GM15510 (cell line): Measurements from ENCODE around the gene CDH4.

Experiments
- POLR2A ChIP-seq: IDR thresholded peaks from 3 replicates; pipeline ENCODE4 v1.6.1; 2011; ENCODE audit warnings: borderline replicate concordance; ENCODE audit not compliant: insufficient read length; ENCODE audit errors: extremely low read depth

The CDH4 gene

DNA sequence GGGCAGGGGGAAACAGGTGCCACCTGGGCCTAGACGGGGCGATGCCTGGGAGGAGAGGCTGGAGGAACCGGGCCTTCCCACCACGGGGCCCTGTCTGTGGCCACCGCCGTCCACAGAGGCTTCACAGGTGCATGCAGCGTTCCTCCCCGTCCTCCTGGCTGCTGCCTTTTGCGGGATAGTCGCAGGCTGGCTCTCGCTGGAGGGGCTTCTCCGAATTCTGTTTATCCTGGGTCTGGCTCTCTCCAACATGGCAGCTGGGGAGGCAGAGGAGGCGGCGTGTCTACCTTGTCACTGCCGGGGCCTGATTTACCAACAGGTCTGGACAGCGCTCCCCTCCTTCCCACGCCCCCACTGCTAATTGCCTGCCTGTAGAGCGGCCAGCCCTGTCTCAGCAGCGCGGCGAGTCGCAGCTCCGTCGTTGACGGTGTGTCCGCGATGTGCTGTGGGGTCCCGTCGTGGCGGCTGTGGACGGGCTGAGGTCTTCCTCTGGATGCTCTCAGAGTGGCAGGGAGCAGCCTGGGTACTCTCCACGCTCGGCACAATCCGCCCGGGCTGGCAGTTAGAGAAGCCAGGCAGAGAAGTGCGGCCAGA lies 550.8 kb downstream of the CDH4 start:
- no peak for TF ChIP-seq POLR2A

DNA sequence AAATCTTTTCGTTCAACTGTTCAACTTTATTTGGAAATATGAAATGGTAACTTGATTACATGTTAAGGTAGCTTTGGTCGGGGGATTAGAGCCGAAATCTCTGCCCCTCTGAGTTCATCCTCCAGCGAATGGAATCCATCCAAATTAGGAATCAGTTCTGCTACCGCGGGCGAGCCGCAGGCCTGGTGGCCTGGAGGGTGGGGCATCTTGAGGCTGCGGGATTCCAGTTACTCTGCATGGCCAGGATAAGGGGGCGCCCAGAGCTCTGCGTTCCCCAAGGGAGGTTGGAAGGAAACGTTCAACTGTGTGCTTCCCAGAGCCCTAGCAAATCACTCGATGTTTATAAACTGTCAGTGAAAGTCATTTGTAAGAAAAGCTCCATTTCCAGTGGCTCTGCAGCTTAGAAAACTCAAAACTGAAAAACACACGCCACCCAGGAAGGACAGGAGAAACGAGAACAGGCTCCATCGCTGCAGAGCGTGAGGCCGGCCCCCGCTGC lies 551.4 kb downstream of the CDH4 start:
- no peak for TF ChIP-seq POLR2A

DNA sequence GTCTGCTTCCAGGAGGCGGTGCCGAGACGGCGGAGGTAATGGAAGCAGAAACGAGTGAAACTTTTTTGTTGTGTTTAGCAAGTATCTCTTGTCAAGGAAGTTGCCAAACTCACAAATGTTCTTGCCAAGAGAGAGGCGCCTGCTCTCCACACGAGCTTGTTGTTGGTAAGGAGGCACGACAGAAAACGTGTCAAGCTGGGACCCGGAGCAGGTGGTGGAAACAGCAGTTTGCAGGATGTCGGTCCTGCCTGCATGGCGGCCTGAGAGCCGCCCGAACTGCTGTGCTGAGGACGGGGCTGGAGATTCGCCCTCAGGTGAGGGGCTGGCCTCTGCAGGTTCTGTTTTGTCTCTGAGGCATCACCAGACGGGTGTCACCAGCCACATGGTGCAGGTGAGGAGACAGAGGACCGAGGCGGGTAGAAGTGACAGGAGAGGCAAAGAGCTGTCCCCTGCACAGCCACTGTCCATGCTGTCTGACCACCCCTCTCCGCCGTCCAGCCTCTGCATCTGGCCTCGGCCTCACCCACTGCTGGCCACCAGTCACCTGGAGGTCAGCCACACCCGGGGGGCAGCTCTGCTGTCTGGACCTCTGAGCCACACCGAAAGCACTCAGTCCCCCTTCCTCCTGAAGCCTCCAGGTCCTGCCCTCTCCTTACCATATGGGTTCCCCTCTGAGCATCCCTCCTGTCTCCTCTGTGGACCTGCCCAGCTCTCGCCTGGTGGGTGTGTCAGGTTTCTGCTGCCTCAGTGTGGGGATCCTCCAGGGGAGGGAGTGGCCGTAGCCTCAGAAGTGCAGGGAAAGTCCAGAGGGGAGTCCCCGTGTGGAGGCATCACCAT lies 552.1 kb downstream of the CDH4 start:
- TF ChIP-seq POLR2A = no peak

DNA sequence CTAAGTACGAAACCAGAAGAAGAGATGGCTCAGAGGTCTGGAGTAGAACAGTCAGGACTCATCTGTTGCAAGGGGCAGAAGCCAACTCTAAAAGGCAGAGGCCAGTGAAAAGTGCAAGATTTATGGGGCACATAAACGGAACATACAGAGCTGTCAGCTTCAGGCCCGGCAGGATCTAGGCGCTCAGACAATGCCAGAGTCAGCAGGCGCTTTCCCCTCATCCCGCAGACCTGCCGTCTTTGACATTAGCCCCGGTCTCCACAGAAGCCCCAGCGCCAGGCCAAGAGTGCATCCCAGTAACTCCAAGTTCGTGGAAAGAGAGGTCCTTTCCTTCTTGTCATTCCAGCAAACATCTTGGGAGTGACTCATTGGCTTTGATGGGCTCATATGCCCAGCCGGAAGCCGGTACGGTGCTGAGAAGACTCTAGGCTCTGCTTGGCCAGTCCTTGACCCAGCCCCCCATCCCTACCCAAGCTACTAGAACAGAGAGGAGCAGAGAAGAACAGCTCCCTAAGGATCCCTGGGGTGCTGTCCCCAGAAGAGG lies 552.8 kb downstream of the CDH4 start:
- no peak for TF ChIP-seq POLR2A

DNA sequence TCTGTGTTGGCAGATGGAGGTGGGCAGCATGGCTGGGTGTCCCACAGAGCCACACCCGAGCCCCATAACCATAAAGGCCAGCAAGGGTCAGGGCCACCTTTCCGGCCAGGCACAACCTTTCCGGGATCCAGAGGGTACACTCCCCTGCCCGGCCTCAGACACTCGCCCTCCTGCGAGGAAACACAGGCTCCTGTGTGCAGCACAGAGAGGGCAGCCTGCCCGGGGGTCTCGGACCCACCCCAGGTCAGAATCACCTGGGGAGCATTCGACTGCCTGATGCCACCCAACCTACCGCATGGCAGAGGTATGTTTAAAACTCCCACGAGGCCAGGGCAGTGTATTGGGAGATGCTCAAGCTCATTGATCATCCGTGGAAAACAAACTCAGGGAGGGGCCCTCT lies 553.3 kb downstream of the CDH4 start:
- TF ChIP-seq POLR2A = no peak

DNA sequence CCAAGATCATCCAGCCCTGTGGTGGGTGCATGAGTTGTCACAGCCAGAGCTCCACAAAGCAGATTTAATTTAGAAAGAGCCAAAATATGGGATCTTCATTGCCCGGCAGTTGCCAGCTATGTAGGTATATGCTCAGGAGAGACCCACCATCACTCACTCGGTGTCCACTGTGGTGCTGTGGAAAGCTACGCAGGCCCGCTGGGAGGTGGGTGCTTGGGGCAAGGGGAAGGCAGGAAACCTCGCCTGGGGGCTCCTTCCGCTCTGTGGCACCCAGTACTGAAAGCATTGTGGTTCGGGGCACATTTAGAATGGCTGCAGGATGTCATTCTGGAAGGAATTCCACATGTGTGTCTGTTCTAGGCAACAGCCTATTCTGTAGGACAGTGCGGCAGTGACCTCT lies 553.7 kb downstream of the CDH4 start:
- TF ChIP-seq POLR2A = no peak

DNA sequence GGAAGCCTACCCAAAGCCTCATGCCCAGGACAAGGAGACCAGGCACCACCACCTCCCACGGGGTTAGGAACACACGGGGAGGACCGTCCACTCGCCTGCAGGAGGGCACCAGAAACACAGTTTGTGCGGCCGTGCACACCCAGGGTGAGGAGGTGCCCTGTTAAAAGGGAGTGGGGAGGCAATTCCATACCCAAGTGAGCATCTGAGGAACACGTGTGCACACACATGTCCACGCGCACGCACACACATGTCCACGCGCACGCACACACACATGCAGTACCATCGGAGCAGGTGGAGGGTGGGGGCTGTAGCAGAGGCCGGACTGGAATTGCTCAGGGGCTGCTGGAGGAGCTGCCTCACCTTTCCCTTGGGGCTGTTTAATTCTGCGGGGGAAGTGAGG lies 554.3 kb downstream of the CDH4 start:
- TF ChIP-seq POLR2A = no peak

DNA sequence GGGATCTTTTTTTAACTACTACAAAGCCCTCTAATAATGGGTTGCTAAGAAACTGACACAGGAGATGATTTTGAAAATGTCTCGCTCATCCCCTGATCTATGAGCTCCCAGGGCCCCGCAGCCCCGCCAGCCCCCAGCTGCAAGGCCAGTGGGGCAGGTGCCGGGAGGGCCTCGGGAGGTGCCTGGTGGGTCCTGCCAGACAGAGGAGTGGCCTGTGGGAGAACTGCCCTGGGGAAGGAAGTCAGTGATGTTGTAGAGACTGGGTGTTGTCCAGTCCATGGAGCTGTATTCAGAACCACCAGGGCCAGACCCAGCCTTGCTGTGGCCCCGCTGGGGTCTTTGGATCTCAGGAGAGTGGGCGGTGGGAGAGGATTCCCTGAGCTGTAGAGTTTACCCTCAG lies 554.9 kb downstream of the CDH4 start:
- no peak for TF ChIP-seq POLR2A

DNA sequence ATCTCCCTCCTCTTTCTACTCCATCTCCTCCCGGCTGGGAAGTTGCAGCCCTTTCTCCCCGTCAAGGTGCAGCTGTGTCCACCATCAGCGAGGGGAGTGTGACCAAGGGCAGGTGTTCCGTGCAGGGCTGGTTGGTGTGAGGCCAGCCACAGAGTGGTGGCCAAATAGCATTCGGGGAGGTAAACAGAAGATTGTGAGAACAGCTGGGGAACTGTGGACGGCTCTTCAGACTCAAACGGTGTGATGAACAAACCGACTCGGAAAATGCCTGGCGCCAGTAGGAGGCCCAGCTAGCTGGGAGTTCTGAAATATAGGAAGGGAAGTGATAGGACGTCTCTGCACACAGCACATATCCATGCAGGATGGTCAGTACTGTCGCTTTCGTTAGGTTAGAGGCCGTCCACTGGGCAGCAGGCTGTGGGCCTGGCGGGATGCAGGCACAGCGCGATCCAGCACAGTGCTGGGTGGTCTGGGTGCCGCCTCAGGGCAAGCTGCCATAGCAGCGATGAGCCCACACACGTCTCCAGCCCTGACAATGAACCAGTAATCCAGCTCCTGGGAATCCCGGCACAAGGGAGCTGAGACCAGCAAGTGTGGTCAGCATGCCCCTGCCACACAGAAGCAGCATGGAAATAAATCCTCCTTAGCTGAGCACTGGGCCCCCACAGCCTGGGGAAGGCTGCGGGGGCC lies 555.6 kb downstream of the CDH4 start:
- TF ChIP-seq POLR2A = no peak

DNA sequence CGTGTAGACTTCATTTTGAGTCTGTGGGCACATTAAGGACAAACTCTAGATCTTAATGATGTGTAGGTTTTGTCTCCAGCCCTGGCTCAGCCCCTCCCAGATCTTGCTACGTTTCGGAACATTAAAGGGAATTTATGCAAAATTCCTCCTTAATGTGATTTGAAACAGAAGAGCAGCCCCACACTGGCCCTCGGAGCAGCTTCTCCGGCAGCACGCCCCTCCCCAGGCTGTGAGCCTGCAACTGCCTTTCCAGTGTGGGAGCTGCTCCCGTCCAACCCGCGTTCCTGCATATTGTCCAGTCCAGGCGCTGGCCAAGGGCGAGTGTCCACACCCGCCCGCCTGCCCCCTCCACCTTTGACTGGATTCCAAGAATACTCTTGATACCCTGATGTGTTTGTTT lies 556.4 kb downstream of the CDH4 start:
- TF ChIP-seq POLR2A = no peak

DNA sequence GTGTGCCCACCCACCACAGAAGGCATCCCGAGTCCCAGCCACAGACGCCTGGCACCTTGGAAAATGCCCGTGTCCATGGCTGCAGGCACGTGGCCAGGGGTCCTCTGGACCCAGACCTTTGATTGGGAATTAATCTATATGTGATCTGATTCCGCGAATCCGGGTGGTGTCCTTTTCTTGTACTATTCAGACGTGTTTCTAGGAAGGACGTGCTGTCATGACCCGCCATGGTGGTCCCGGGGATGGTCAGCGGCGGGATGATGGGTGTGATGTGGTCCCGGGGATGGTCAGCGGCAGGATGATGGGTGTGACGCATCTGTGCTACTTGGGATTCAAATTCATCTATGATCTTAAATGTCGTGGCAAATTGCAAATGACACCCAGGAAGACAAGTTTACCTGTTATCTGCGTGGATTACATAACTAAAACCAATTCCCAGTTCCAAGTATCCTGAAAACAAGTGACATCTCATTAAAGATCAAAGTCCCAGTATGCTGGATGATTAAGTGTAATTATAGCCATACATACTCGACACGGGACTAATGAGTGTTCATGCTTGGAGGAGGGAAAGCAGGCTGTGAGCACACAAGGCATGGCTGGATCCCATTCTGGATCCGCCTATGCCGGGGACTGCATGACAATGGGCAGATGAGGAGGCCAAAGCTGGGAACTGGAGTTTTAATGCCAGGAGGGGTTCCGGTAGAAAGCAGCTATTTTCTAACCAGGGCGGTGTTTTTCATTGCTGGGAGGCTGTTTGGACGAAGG lies 557.1 kb downstream of the CDH4 start:
- TF ChIP-seq POLR2A = no peak

DNA sequence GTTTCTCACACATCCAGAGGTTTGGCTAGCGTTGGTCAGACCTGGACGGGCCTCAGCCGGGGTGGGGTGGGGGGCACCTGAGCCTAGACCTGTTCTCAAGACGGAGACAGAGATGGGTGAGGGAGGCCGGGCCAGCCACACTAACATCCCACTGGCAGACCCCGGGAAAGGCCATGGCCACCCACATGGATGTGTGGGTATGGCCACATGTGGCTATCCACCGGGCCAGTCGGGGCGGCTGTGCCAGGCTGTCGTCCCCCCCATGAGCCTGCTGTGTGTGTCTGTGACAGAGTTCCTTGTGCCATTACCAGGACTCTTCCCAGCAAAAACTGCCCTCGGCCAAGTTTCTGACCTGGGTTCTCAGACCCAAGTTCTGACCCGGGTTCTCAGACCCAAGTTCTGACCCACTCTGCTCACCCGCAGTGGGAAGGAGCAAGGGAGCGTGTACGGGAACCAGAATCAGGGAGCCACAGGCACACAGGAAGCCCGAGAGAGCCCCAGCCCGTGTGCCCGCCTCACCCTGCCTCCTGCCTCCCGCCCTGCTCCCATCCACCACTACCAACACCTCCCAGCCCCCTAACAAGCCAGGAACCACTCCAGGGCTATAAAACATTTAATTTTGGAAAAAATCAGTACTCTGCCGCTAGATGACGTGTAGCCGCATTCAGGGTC lies 558.1 kb downstream of the CDH4 start:
- no peak for TF ChIP-seq POLR2A

DNA sequence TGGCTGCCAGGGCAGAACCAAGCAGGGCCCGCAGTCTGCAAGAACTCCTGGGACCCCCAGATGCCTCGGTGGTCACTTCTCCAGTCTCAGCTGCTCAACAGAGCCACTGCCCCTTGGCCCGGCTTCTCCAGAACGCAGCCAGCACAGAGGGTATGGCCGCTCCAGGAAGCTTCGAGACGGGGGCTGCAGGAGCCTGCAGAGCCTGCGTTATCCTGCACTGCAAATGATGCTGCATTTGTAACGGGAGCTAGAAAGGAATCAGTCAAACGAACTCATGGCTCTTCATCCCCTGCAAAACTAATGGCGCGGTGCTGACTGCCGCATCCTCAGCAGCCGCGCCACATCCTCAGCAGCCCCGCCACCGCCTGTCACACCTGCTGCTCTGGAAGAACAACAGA lies 558.7 kb downstream of the CDH4 start:
- TF ChIP-seq POLR2A = no peak

DNA sequence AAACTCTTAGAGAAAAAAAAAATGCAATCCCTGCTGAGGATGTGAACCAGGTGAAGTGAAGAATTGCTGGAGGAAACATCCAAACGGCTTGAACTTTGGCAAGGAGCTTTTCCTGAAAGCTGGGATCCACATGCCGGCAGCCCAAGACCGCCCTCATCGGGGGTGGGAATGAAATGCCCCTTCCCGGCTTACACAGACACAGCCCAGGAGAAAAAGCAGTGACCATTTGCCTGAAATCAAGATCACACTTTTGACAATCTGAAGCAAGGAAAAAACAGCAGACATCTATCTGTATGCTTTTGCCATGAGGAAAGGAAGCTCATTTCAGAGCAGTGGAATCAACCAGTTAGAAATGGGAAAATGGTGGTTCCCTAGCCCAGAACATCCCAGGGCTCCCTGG lies 559.1 kb downstream of the CDH4 start:
- TF ChIP-seq POLR2A = no peak
